HepG2 (cell line): ENCODE data around the gene KRT1. TPM values are rescaled to one million over a fixed set of nuclear protein-coding genes. Genes with fewer than 3 reads are reported as not detected.

Experiments
- ATAC-seq: fragments of 200-7000 bp; cut with Tn5 transposase; 3 replicates; pipeline ENCODE4 v1.9.1; 2020; ENCODE audit warnings: mild to moderate bottlenecking, moderate library complexity
- BruUV-seq: library from RNA; stranded (reverse); fragments of 400-500 nt; replicated peaks from 2 replicates; lab custom pipeline; 2021; lab: Mats Ljungman, UMichigan
- CTCF ChIA-PET: fragments of 300-600 bp; formaldehyde crosslinking; extraction: SDS; loops from one replicate; lab custom pipeline; 2021; ENCODE audit warnings: low total read pairs, inconsistent platforms, low intra/inter-chr PET ratio; lab: Yijun Ruan, JAX
- POLR2A ChIA-PET: fragments of 350-600 bp; sonication (Branson Sonifier 250); formaldehyde crosslinking; loops from one replicate; lab custom pipeline; 2020; ENCODE audit warnings: antibody characterized with exemption, inconsistent platforms; lab: Yijun Ruan, JAX
- DNase-seq: peaks from one replicate; pipeline ENCODE4 v3.0.0-alpha.2; 2015; ENCODE audit warnings: low spot score
- FAIRE-seq: peaks from 3 replicates; lab custom pipeline; 2011; peaks lifted over from hg19 to GRCh38; lab: Jason Lieb, UNC
- H2AFZ ChIP-seq: one replicate; pipeline ENCODE4 v1.6.1; 2011; ENCODE audit warnings: low read length, inconsistent platforms
- H3K27ac ChIP-seq: fragments of 300-600 bp; 3 replicates; pipeline ENCODE4 v1.8.0; 2011; ENCODE audit warnings: mixed run types, mild to moderate bottlenecking, mixed read lengths, low read length, inconsistent platforms; ENCODE audit not compliant: insufficient read depth; ENCODE audit errors: extremely low read length
- H3K27me3 ChIP-seq, 2 experiments: fragments of 200-600 bp in 1 of 2; 2 replicates in 1 of 2; 3 replicates in 1 of 2; pipeline versions ENCODE4 v1.6.0 to v1.8.0; 2011; ENCODE audit warnings: low read length in 2 of 2, mild to moderate bottlenecking in 2 of 2, moderate library complexity in 2 of 2, inconsistent platforms in 1 of 2; ENCODE audit not compliant: insufficient read depth in 2 of 2, control insufficient read depth in 1 of 2
- H3K36me3 ChIP-seq, 2 experiments: fragments of 200-600 bp in 1 of 2; replicated peaks in 1 of 2; 2 replicates in 1 of 2; 3 replicates in 1 of 2; pipeline versions ENCODE4 v1.5.1 to v1.8.0; 2011; ENCODE audit warnings: low read length in 2 of 2, inconsistent platforms in 1 of 2; ENCODE audit not compliant: insufficient read depth in 2 of 2, control insufficient read depth in 1 of 2
- H3K4me1 ChIP-seq: 2 replicates; pipeline ENCODE4 v1.5.1; 2012; ENCODE audit warnings: low read length, inconsistent platforms; ENCODE audit not compliant: insufficient read depth
- H3K4me2 ChIP-seq: 2 replicates; pipeline ENCODE4 v1.6.0; 2011; ENCODE audit warnings: low read depth, low read length, inconsistent platforms
- H3K4me3 ChIP-seq, 3 experiments: fragments of 200-600 bp in 1 of 3; sonication (generic), shearing (Covaris generic) in 1 of 3; replicated peaks in 1 of 3; 2 replicates each; pipeline ENCODE4 v1.5.1; 2011 to 2016; ENCODE audit warnings: low read length in 3 of 3, inconsistent platforms in 2 of 3, low read depth in 2 of 3, mild to moderate bottlenecking in 2 of 3, control low read depth in 1 of 3, mixed read lengths in 1 of 3; ENCODE audit not compliant: insufficient read depth in 1 of 3
- H3K79me2 ChIP-seq: one replicate; pipeline ENCODE4 v1.6.1; 2011; ENCODE audit warnings: low read length, inconsistent platforms; ENCODE audit not compliant: insufficient read depth
- H3K9ac ChIP-seq: 2 replicates; pipeline ENCODE4 v1.6.0; 2011; ENCODE audit warnings: mild to moderate bottlenecking, low read depth, low read length, inconsistent platforms; ENCODE audit not compliant: insufficient read depth
- H3K9me3 ChIP-seq: 2 replicates; pipeline ENCODE4 v1.5.1; 2012; ENCODE audit warnings: mild to moderate bottlenecking, low read length
- H4K20me1 ChIP-seq: 2 replicates; pipeline ENCODE4 v1.6.0; 2011; ENCODE audit warnings: inconsistent platforms, mild to moderate bottlenecking, low read length, moderate library complexity; ENCODE audit not compliant: insufficient read depth
- AGO1 ChIP-seq: fragments of 200-400 bp; formaldehyde crosslinking; IDR thresholded peaks from 2 replicates; pipeline ENCODE4 v1.6.1; 2017; ENCODE audit warnings: mild to moderate bottlenecking, low read depth, low read length, moderate library complexity; ENCODE audit not compliant: poor library complexity, severe bottlenecking
- AKAP8 ChIP-seq: sonication (generic); formaldehyde crosslinking; IDR thresholded peaks from 2 replicates; pipeline ENCODE4 v1.5.1; 2020; ENCODE audit warnings: mild to moderate bottlenecking, missing genetic modification reagents
- BCL6 ChIP-seq: IDR thresholded peaks from 2 replicates; pipeline ENCODE4 v1.6.1; 2016; ENCODE audit warnings: missing genetic modification reagents, missing compliant biosample characterization
- CEBPG ChIP-seq: IDR thresholded peaks from 2 replicates; pipeline ENCODE4 v1.6.1; 2016
- DNMT3B ChIP-seq: conservative IDR thresholded peaks from 2 replicates; pipeline ENCODE4 v1.6.1; 2016; ENCODE audit warnings: missing biosample characterization, control low read depth
- JUN ChIP-seq: sonication (generic); formaldehyde crosslinking; IDR thresholded peaks from 2 replicates; pipeline ENCODE4 v1.4.0; 2020; ENCODE audit warnings: mild to moderate bottlenecking, missing genetic modification reagents
- MIER2 ChIP-seq: IDR thresholded peaks from 2 replicates; pipeline ENCODE4 v1.6.1; 2016; ENCODE audit warnings: missing biosample characterization, missing genetic modification reagents
- NFIC ChIP-seq: IDR thresholded peaks from 2 replicates; pipeline ENCODE4 v1.6.1; 2012; ENCODE audit warnings: mild to moderate bottlenecking, low read length, inconsistent platforms
- NR3C1 ChIP-seq: sonication (generic); formaldehyde crosslinking; IDR thresholded peaks from 2 replicates; pipeline ENCODE4 v1.4.0; 2020; ENCODE audit warnings: missing genetic modification reagents
- TAF1 ChIP-seq: sonication (generic); formaldehyde crosslinking; IDR thresholded peaks from 2 replicates; pipeline ENCODE4 v1.4.0; 2020; ENCODE audit warnings: missing genetic modification reagents
- USF2 ChIP-seq, 2 experiments: sonication (generic) in 1 of 2; formaldehyde crosslinking in 1 of 2; IDR thresholded peaks; 2 replicates each; pipeline versions ENCODE4 v1.5.1 to v1.6.1; 2011 to 2020; ENCODE audit warnings: borderline replicate concordance in 1 of 2, low read depth in 1 of 2, low read length in 1 of 2, mild to moderate bottlenecking in 1 of 2, missing genetic modification reagents in 1 of 2, moderate library complexity in 1 of 2
- ZNF18 ChIP-seq: sonication (generic); formaldehyde crosslinking; IDR thresholded peaks from 2 replicates; pipeline ENCODE4 v1.8.0; 2022; ENCODE audit warnings: mild to moderate bottlenecking, missing genetic modification reagents; ENCODE audit not compliant: insufficient replicate concordance
- ZNF512B ChIP-seq: sonication (generic); formaldehyde crosslinking; IDR thresholded peaks from 2 replicates; pipeline ENCODE4 v1.5.1; 2020; ENCODE audit warnings: missing genetic modification reagents, mild to moderate bottlenecking, borderline replicate concordance
- ZNF644 ChIP-seq: IDR thresholded peaks from 2 replicates; pipeline ENCODE4 v1.6.1; 2016; ENCODE audit warnings: low read depth
- ZNF747 ChIP-seq: sonication (generic); formaldehyde crosslinking; IDR thresholded peaks from 2 replicates; pipeline ENCODE4 v1.8.1; 2023; ENCODE audit warnings: missing genetic modification reagents, mild to moderate bottlenecking, borderline replicate concordance
- ZNF749 ChIP-seq: sonication (generic); formaldehyde crosslinking; IDR thresholded peaks from 2 replicates; pipeline ENCODE4 v1.8.0; 2022; ENCODE audit warnings: mild to moderate bottlenecking, missing genetic modification reagents, moderate library complexity, borderline replicate concordance
- ZNF782 ChIP-seq: sonication (generic); formaldehyde crosslinking; IDR thresholded peaks from 2 replicates; pipeline ENCODE4 v1.4.0; 2020; ENCODE audit warnings: missing genetic modification reagents, mild to moderate bottlenecking, borderline replicate concordance
- ZSCAN22 ChIP-seq: sonication (generic); formaldehyde crosslinking; IDR thresholded peaks from 2 replicates; pipeline ENCODE4 v1.4.0; 2020; ENCODE audit warnings: mild to moderate bottlenecking, missing genetic modification reagents
- WGBS: methylation state at CpG from one replicate; pipeline ENCODE4 v1.1.6; 2017; ENCODE audit warnings: low lambda C conversion rate; 5-methylcytosine and 5-hydroxymethylcytosine counted together
- in situ Hi-C: cut with HindIII; loops from 2 replicates; pipeline ENCODE4 v1.10.0; 2017; ENCODE audit warnings: low pct_unique_long_range_greater_than_20kb; ENCODE audit not compliant: extremely low pct_ligation_motif_present
- intact Hi-C: fragments of 100-400 bp; cut with micrococcal nuclease; formaldehyde crosslinking; loops from one replicate; pipeline ENCODE4 v1.10.0; 2022; ENCODE audit not compliant: unreplicated experiment
- polyA plus RNA-seq, 8 experiments: library from polyadenylated mRNA; depleted of rRNA in 3 of 8; stranded (reverse) in 7 of 8; unstranded in 1 of 8; fragments of >200 nt; fragmentation: Illumina TruSeq in 4 of 8; extraction: Trizol in 4 of 8; gene quantifications; 2 replicates each; pipeline versions ENCODE4 v1.2.1 to v1.2.3, GENCODE V29; 2011 to 2016; ENCODE audit warnings: low read depth in 4 of 8, missing spikeins in 1 of 8, mixed read lengths in 1 of 8; ENCODE audit not compliant: insufficient read depth in 1 of 8
- total RNA-seq, 5 experiments: library from RNA; depleted of rRNA; stranded (reverse); fragments of >200 nt; fragmentation: Illumina TruSeq; extraction: Trizol; gene quantifications; 2 replicates each; pipeline ENCODE4 v1.2.3, GENCODE V29; 2016; ENCODE audit warnings: low read depth in 1 of 5

Gene KRT1
- total and polyA plus RNA-seq, 2 of the 13 experiments (the other 11 are each of a cell fraction or from before 2014, with no cell fraction given) = not detected

- H3K9ac ChIP-seq = no peak overlapping the region
- no peak overlapping the region for H3K4me3 ChIP-seq
- in situ Hi-C loops = loop anchor here (25.0 kb wide), 1 partner anchor 297 kb away; no protein-coding TSS in a partner anchor
- FAIRE-seq (no peak), ATAC-seq (no peak), DNase-seq (no peak)
- H3K27me3 ChIP-seq = peaks cover 4 to 57% of the 10 kb centered on the region in 2 experiments; a peak in 3 of 5 replicates
- H3K27ac ChIP-seq = no peak overlapping the region
- intact Hi-C loops = no loop called here
- no peak overlapping the region; the same call in 1 of the 2 replicates for H3K4me2 ChIP-seq
- WGBS = 37% methylated on average over 5 of the region's 8 CpGs
- POLR2A ChIA-PET = no interaction called here
- CTCF ChIA-PET = no interaction called here
- no peaks in the 10 kb centered on the region for H4K20me1 ChIP-seq
- no peaks in the 10 kb centered on the region for H3K4me1 ChIP-seq
- BruUV-seq = no TSS peak
- no peak overlapping the region for H2AFZ ChIP-seq
- no peaks in the 10 kb centered on the region for H3K36me3 ChIP-seq
- no peaks in the 10 kb centered on the region for H3K9me3 ChIP-seq
- no peaks in the 10 kb centered on the region for H3K79me2 ChIP-seq
- TF ChIP-seq ZSCAN22 (CRISPR knock-in tag) (no peak), TAF1 (CRISPR knock-in tag) (no peak), ZNF18 (no peak), NR3C1 (CRISPR knock-in tag) (no peak), MIER2 (CRISPR knock-in tag) (no peak), ZNF782 (CRISPR knock-in tag) (no peak), USF2 (IDR thresholded peaks at IDR 0.05; ENCODE audit: low read depth, low read length) (no peak), USF2 (CRISPR knock-in tag; IDR thresholded peaks at IDR 0.05; ENCODE audit: borderline replicate concordance) (no peak), JUN (CRISPR knock-in tag) (no peak), ZNF749 (CRISPR knock-in tag) (no peak), ZNF512B (no peak), DNMT3B (CRISPR knock-in tag) (no peak), AKAP8 (CRISPR knock-in tag) (no peak), CEBPG (CRISPR knock-in tag) (no peak), BCL6 (CRISPR knock-in tag) (no peak), ZNF644 (CRISPR knock-in tag) (no peak), ZNF747 (CRISPR knock-in tag) (no peak), NFIC (no peak), AGO1 (no peak)
Observed at GRCh38 chr12:52690351-52691075, 10.3 kb upstream of the KRT1 start.
